Stimulated activated CD4-positive, alpha-beta T cell treated with anti-CD3 and anti-CD28 coated beads, Interleukin-15, amount 100 ng/mL, for 1 hour (primary cell): ENCODE data around the gene DCDC2B.

Experiments used
- DNase-seq, 2 donors: peaks; one replicate each; pipeline ENCODE4 v3.0.0-alpha.2; 2020; ENCODE audit warnings: low read depth in 1 of 2, low spot score in 1 of 2

DCDC2B gene

GRCh38 chr1:32221980-32222755 lies 13.3 kb downstream of the DCDC2B start, which contains the start of the genes EIF3I and TMEM234:
TSS of gene EIF3I (plus strand) at chr1:32222407. CDS start at chr1:32222442, 35 bp downstream.
TSS of gene TMEM234 (minus strand) at chr1:32222353. CDS start at chr1:32222322, 31 bp downstream.
- peak; percentile 79 to 80 for DNase-seq

- DNase-seq = no peak
Measured at GRCh38 chr1:32223683-32224082, 14.8 kb downstream of the DCDC2B start.

GRCh38 chr1:32224285-32224684 lies 15.4 kb downstream of the DCDC2B start:
- DNase-seq = no peak

- DNase-seq = no peak
Measured at GRCh38 chr1:32228771-32229170, 19.9 kb downstream of the DCDC2B start.

GRCh38 chr1:32231843-32232432 lies 23.0 kb downstream of the DCDC2B start:
- no peak for DNase-seq

- DNase-seq = no peak
Measured at GRCh38 chr1:32232558-32233304, 23.8 kb downstream of the DCDC2B start.

GRCh38 chr1:32234792-32235191 lies 25.9 kb downstream of the DCDC2B start:
- no peak for DNase-seq

- no peak for DNase-seq
Measured at GRCh38 chr1:32239337-32239736, 30.4 kb downstream of the DCDC2B start.

GRCh38 chr1:32239790-32240139 lies 30.9 kb downstream of the DCDC2B start:
- no peak for DNase-seq

GRCh38 chr1:32240140-32240951 lies 31.5 kb downstream of the DCDC2B start:
- peak in 1 of 2 donors; percentile 39 for DNase-seq

GRCh38 chr1:32241001-32241763 lies 32.3 kb downstream of the DCDC2B start:
- DNase-seq = no peak

- no peak for DNase-seq
Measured at GRCh38 chr1:32242341-32242851, 33.5 kb downstream of the DCDC2B start.

GRCh38 chr1:32246888-32247273 lies 38.0 kb downstream of the DCDC2B start, which contains the start of gene FAM167B:
TSS of gene FAM167B (plus strand) at chr1:32247222. CDS start at chr1:32247422, 200 bp downstream.
- no peak for DNase-seq

GRCh38 chr1:32247452-32247851 lies 38.6 kb downstream of the DCDC2B start:
- no peak for DNase-seq

GRCh38 chr1:32247983-32248889 lies 39.3 kb downstream of the DCDC2B start:
- DNase-seq = peak; percentile 50 to 70

GRCh38 chr1:32249831-32250525 lies 41.1 kb downstream of the DCDC2B start:
- DNase-seq = peak; percentile 47 to 72

- DNase-seq = peak; percentile 49 to 59
Measured at GRCh38 chr1:32250893-32251716, 42.2 kb downstream of the DCDC2B start, which contains the start of gene LCK. TSS of gene LCK (plus strand) at chr1:32251265. CDS start at chr1:32274330, 23,065 bp downstream.
